Endothelial cell of hepatic sinusoid (primary cell): ENCODE data around the gene CHST9.
"Not testable (repeated sequence)": the region's sequence is repeated elsewhere in the genome, so short reads cannot be mapped to it uniquely, and the experiment has no call there.

Experiments used
- in situ Hi-C: cut with HindIII; loops from 2 replicates; pipeline ENCODE4 v1.10.0; 2017; ENCODE audit warnings: low sequenced_read_pairs

CHST9 gene

DNA sequence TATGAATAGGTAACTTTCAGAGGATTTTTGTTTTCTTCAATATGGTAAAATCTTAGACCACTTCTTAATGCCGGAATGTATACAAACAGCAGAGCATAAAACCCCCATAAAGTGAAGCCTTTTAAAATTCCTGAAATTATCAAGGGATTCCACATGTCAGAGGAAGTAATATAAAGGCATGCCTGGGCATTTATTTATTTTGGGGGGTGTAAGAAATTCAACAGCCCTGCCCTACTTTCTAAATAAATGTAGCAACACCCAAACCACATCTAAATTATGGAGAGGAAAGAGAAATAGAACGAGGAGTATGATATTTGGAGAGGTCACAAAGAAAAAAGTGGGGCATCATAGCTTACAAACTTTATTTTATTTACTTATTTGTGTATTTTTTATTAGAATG is 9.9 kb downstream of the CHST9 start:
- in situ Hi-C loops = no loop called here

DNA sequence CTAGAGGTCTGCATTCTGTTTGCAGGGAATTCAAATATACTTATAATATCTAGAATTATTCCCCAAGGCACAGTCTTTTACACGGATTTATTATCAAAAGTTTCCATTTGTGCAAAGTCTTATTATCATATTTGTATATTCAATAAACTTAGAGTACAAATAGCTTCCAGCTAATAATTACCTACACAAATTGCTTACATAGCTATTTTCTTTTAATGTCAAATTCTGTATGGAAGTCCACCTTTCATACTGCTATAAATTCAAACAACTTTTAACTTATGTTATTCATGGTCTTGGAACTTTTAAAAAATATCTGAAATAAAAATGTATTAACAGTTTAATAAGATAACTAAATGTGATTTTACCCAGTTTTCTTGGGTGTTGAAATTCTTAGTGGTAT is 13.1 kb downstream of the CHST9 start:
- in situ Hi-C loops = no loop called here

- in situ Hi-C loops = no loop called here
Observed at GRCh38 chr18:27165412-27165811, 19.7 kb downstream of the CHST9 start.

GRCh38 chr18:27164905-27165304 is 20.2 kb downstream of the CHST9 start:
- in situ Hi-C loops = no loop called here

GRCh38 chr18:27163197-27163716 is 21.9 kb downstream of the CHST9 start:
- in situ Hi-C loops = not testable (repeated sequence)

GRCh38 chr18:27149240-27149639 is 35.9 kb downstream of the CHST9 start:
- in situ Hi-C loops = not testable (repeated sequence)

DNA sequence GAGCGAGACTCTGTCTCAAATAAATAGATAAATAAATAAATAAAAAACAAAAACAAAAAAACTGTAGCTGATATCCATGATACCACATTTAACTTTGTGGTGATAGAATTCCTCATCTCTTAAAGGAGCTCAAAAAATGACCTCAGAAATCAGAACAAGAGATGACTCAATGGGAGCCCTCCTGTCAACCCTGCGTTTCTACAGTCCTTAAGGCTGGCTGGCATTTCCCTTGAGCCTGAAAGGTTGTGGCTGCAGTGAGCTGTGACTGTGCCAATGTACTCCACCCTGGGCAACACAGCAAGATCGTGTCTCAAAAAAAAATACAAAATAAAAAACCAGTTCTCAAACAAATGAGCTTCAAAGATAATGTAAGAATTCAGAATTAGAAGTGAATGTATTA is 40.4 kb downstream of the CHST9 start:
- in situ Hi-C loops = no loop called here

- in situ Hi-C loops = no loop called here
Observed at GRCh38 chr18:27143580-27144287, 41.4 kb downstream of the CHST9 start.

GRCh38 chr18:27142891-27143290 is 42.2 kb downstream of the CHST9 start:
- in situ Hi-C loops = no loop called here

DNA sequence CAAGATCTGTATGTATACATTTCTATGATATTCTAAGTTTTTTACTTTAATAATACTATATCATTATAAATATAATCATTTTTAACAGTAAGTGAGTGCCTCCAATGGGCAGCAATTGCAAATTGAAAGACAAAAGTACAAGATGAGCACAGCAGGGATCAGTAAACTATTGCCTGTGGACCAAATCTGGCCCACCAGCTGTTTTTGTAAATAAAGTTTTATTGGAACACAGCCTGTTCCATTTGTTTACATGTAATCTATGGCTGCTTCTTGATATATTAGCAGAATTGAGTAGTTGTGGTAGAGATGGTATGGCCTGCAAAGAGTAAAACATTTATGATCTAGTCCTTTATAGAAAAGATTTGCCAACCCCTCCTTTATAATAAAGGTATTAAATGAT is 43.2 kb downstream of the CHST9 start:
- in situ Hi-C loops = no loop called here

GRCh38 chr18:27138079-27138478 is 47.0 kb downstream of the CHST9 start:
- in situ Hi-C loops = no loop called here

DNA sequence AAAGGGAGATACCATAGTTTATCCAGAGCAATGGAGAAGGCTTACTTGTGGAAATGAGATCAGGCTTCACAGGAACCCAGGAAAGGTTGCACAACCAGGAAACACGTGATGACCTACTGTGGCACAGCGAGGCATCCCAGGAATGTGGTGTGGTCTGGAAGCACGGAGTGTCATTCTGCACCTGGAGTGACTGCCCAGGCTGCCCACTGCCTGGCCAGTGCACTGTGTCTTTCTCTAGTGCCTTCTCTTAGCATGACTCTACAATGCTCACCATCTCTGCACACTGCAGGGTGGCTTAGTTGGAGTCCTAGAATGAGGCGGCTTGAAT is 48.9 kb downstream of the CHST9 start:
- in situ Hi-C loops = no loop called here

- in situ Hi-C loops = no loop called here
Observed at GRCh38 chr18:27135504-27136207, 49.5 kb downstream of the CHST9 start.

- in situ Hi-C loops = no loop called here
Observed at GRCh38 chr18:27130065-27130630, 55.0 kb downstream of the CHST9 start.

- in situ Hi-C loops = no loop called here
Observed at GRCh38 chr18:27124196-27124595, 60.9 kb downstream of the CHST9 start.

DNA sequence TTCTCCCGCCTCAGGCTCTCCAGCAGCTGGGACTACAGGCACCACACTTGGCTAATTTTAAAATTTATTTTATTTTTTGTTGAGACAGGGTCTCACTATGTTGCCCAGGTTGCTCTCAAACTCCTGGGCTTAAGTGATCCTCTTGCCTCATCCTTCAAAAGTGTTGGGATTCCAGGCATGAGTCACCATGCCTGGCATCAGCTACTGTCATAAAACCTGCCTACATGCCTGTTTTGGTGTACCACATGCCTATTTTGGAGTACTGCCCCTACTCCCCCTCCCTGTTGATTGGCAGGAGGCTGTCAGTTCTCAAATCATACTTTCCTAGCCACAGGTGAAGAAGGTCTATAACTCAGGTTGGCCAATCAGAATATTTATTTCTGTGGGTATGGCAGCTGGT is 64.0 kb downstream of the CHST9 start:
- in situ Hi-C loops = no loop called here

- in situ Hi-C loops = no loop called here
Observed at GRCh38 chr18:27120246-27120645, 64.9 kb downstream of the CHST9 start.

GRCh38 chr18:27118973-27119372 is 66.1 kb downstream of the CHST9 start:
- in situ Hi-C loops = no loop called here

DNA sequence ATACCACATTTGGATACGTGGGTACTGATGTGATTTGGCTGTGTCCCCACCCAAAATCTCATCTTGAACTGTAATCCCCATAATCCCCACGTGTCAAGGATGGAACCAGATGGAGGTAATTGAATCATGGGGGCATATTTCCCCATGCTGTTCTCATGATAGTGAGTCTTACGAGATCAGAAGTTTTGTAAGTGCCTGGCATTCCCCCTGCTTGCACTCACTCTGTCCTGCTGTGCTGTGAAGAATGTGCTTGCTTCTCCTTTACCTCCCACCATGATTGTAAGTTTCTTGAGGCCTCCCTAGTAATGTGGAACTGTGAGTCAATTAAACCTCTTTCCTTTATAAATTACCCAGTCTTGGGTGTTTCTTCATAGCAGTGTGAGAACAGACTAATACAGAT is 70.3 kb downstream of the CHST9 start:
- in situ Hi-C loops = no loop called here

DNA sequence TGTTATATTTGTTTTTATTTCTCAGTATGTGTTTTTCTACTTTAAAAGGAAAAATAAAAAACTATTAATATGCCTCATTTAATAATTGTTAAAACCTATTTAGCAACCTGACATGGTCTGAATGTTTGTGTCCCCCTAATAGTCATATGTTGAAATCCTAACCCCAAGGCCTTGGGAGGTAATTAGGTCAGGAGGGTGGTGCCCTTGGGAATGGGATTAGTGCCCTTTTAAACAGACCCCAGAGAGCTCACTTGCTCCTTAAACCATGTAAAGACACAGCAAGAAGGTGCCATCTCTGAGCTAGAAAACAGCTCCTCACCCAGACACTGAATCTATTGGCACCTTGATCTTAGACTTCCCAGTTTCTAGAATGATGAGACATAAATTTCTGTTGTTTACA is 71.8 kb downstream of the CHST9 start:
- in situ Hi-C loops = no loop called here

DNA sequence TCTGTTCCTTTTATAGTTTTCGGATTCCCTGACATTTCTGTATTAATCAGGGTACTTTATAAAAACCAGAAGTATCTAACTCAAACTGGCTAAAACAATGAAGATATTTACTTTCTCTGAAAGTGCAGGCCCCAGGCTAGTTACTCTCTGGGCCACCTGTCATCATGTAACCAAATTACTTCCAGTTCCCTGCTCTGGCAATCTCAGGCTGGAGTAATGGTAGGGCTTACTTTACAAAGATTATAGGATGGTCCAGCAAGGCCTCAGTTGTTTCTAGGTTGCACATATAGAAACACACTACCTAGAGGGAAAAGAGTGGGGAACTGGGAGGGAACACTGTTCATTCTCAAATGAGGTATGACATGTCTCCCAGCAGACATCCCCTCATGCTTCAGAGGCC is 74.8 kb downstream of the CHST9 start:
- in situ Hi-C loops = no loop called here

GRCh38 chr18:27109451-27109850 is 75.7 kb downstream of the CHST9 start:
- in situ Hi-C loops = no loop called here
